ENCODE measurements around the gene SEC16B. TPM values are rescaled to one million over a fixed set of nuclear protein-coding genes. Genes with fewer than 3 reads are reported as not detected.
A peak's percentile ranks its signal among the peaks of the same experiment; 100 is the strongest.

The SEC16B gene
- total RNA-seq, 1 experiment from 2014 or later, result 0.71 TPM

DNA sequence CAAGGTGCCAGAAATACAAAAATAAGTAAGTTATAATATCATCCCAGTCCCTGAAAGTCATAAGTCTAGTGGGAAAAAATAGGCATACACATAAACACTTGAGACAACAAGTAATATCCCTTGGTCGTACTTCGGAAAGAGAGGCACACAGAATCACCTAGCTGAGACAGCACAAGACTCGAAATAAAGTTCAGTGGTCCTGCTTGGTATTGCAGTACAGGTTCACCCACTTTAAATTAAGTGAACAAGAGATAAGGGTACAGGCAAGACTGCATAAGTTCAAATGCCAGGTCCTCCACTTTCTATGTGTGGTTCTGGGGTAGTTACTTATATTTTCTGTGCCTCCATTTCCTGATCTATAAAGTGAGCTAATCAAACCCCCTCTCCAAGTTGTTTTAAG is 47.6 kb downstream of the SEC16B start:
- no peak for DNase-seq (ENCODE audit: low spot score)
- in situ Hi-C loops (cut with HindIII; ENCODE audit: low sequenced_read_pairs), result no loop called here

DNA sequence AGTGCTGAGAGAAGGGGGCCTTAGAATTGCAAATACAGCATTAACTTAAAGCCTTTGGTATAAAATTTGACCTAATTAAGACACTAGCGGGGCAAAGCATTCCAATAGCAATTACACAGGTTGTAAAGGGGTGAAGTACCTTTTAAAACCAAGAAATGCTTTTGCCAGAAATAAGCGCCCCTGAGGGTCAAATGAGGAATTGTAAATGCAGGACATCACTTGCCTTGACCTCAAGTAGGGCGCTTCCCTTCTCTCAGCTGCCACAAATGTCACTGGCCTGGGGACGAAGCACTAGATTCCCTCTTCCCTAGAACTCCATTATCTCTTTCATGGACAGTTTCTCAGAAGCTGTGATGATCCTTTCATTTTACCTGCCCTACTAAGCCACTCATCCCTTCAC is 48.3 kb downstream of the SEC16B start:
- DNase-seq (ENCODE audit: low spot score), result no peak
- in situ Hi-C loops (cut with HindIII; ENCODE audit: low sequenced_read_pairs), result no loop called here

DNA sequence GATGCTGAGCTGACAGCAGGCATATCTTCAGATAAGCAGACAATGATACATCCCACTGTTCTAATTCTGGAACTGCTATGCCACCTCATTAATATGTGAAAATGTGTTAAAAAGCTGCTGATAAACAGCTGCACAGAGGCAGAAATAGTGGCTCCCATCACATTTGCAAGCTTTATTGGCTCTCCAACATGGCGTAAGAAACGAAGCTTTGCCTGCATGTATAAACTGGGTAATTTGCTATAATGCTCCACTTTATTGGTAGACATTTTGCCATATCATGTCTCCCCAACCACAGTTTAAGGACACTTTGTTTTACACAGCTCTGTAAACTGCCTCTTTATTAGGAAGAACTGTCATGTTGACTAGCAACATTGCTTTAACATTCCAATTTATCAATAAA is 49.8 kb downstream of the SEC16B start:
- no peak for DNase-seq (ENCODE audit: low spot score)
- in situ Hi-C loops (cut with HindIII; ENCODE audit: low sequenced_read_pairs), result no loop called here

DNA sequence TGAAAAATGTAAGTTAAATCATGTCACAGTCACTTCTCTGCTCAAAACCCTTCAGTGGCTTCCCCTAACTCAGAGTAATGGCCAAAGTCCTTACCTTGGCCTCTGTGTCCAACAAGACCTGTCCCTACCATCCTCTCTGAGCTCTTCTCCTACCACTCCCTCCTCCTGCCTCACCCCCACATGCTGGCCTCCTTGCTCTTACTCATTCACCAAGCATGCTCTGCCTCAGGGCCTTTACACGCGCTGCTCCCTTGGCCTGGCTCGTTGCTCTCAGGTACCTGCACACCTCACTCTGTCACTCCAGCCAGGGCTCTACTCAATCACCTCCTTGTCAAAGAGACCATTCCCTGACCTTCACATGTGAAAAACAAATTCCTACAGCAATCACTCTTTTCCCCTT is 54.2 kb downstream of the SEC16B start:
- no peak for DNase-seq (ENCODE audit: low spot score)
- in situ Hi-C loops (cut with HindIII; ENCODE audit: low sequenced_read_pairs), result no loop called here

DNA sequence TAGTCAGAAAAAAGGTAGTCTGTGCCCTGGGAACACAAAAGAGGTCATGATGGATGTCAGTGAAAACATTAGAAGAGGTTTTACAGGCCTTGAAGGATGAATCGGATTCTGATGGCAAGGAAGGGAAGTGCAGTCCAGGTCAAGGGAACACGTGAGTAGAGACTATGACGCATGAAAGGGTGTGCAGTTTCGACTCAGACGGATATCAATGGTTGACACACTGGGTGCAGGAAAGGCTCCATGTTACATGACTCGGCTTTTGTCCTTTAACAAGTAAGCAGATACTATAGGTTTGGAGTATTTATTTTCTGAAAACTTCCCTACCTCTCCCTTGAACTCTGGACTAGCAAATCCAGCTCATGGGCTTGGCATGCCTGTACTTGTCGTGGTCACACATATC is 55.3 kb downstream of the SEC16B start:
- DNase-seq (ENCODE audit: low spot score), result no peak
- in situ Hi-C loops (cut with HindIII; ENCODE audit: low sequenced_read_pairs), result no loop called here

DNA sequence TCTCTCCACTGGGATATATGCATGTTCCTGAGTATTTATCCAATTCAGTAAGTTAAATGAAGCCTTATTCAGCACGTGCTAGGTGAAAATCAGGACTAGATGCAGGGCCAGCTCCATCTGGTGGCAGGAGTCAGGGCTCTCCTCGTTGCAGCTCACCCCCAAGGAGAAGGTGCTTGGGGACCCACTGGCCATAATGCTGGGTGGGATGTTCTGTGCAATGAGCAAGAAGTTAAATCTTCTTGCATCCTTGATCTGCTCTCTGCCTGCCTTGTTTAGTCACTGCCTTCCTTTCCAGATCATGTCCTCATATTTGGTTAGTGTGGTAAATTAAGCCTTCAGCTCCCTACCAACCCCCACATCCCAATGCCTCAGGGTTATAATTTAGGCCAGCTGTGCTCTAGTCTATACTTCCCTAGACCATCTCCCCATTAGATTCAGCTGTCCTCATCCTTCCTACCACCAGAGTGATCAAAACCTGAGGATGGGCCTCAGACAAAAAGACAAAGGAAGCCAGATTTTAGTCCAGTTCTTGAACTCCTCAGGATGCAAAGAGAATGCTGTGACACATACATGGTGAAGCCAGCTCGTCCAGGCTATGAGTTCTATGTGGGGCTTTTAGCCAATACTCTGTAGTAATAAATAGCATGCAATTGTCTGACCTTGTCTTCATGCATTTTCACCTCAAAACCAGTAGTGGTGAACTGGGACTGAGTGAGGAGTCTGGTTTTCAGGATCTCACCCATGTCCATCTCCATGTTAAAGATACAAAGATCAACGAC is 55.9 kb downstream of the SEC16B start:
- in situ Hi-C loops (cut with HindIII; ENCODE audit: low sequenced_read_pairs), result no loop called here
- DNase-seq (ENCODE audit: low spot score), result no peak

DNA sequence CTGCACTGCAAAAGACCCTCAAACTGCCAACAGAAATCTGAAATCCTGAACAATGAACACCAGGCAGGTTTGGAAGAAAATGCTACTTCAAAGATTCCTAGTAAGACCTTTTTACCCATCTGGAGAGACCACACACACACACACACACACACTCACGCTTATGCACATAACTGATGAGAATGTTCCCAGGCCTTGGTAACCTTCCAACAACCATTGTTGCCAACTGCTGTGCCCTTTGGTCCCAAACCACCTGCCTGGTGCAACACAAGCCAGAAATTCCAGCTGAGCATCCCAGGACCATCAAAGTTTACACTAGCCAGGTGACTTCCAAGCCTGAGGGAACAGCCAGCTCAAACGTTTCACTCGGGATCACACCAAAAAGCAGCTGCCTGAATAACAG is 56.9 kb downstream of the SEC16B start:
- in situ Hi-C loops (cut with HindIII; ENCODE audit: low sequenced_read_pairs), result no loop called here
- DNase-seq (ENCODE audit: low spot score), result no peak

DNA sequence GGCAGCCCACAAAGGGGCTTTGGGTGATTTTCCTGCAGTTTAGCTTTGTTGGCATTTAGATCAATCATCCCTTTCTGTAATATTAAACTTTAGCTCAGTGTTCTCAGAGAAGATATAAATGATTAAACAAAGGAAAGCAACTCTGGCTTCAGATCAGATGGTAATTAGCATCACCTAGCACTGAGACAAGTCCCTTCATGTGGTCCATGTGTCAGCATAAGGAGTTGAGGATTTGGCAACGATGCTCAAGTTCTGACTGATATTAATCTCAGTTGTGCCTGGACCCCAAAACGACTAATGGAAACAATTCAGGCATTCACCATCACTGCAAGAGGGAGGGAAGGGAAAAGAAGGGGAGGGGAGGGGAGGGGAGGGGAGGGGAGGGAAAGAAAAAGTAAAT is 60.4 kb downstream of the SEC16B start:
- in situ Hi-C loops (cut with HindIII; ENCODE audit: low sequenced_read_pairs), result no loop called here
- DNase-seq (ENCODE audit: low spot score), result no peak

DNA sequence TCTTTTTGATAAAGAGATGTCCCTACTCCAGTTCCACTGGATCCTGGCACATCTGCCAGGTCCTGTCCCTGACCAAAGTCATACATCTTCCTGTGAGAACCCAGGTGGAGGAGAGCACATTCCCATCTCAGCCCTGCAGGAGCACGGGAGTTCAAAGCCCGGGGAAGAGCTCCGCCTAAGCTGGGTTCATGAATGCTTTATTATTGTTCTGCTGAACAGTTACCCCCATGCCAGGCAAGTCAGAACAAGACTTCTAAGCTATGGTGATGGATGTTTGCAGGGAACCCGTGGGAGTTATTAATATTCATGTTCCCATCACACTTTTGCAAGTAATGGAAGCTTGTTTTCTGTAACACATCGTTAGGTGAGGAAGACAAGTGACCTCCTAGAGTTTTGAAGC is 62.9 kb downstream of the SEC16B start:
- no peak for DNase-seq (ENCODE audit: low spot score)
- in situ Hi-C loops (cut with HindIII; ENCODE audit: low sequenced_read_pairs), result no loop called here

DNA sequence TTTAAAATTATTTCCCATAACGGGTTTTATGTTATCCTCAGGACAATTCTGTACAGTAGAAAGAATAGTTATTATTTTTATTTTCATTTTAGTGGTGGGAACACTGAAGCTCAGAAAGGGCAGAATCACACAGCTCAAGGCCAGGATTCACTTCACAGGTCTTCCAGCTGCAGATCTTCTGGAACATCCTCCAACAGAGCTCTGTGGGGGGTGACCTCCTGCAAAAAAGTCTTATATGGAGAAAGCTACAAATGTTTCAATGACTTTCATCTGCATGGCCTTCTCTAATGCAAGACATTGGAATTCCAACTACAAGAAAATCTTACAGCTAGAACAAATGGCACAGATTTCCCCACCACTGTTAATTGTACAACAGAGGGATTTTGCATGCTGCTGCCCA is 64.2 kb downstream of the SEC16B start:
- DNase-seq (ENCODE audit: low spot score), result no peak
- in situ Hi-C loops (cut with HindIII; ENCODE audit: low sequenced_read_pairs), result no loop called here

DNA sequence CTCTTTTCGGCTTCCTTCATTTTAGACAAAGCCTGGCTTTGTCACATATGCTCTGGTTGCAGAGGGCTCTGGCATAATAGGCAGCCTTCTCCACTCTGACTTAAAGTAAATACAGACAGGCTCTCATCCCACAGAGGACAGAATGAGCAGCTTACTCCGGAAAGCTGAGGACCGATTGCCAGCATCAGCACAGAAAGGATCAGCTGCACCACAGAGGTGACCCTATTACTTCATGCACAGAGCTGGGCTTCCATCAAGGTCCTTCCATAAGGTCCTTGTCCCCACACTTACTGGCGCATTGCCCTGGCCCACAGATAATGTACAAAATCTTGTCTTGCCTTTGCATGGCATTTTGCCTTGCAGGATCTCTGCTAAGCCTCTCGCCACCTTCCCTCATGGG is 67.6 kb downstream of the SEC16B start:
- peak; percentile 1 for DNase-seq (ENCODE audit: low spot score)
- in situ Hi-C loops (cut with HindIII; ENCODE audit: low sequenced_read_pairs), result no loop called here

DNA sequence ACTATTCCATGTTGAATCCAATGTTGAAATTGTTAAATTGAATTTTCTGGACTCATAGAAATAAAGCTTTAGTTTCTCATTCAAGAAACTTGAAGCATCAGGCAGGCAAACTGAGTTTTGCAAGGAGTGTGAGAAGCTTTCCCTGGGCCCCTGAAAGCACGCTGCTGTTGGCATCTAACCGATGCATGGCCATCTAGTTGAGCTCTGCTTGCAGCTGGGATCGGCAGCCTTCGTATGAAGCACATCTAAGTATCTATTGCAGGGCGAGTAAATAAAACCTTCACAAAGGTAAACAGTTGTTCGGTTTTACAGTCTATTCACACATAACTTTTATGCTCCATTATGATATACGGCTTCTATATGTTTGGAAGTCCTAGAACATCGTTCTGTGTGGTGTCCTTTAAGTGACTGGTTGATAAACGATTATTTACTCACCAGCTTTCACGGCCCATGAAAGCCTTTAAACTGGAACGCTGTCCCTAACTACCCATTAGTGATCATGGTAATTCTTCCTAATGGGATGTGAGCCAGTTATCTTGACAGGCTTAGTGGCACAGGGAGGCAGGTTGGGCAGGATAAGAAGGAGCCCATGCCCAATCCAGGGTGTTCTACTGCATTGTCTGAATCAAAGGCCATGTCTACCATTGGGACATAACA is 71.7 kb downstream of the SEC16B start:
- no peak for DNase-seq (ENCODE audit: low spot score)
- in situ Hi-C loops (cut with HindIII; ENCODE audit: low sequenced_read_pairs), result no loop called here

DNA sequence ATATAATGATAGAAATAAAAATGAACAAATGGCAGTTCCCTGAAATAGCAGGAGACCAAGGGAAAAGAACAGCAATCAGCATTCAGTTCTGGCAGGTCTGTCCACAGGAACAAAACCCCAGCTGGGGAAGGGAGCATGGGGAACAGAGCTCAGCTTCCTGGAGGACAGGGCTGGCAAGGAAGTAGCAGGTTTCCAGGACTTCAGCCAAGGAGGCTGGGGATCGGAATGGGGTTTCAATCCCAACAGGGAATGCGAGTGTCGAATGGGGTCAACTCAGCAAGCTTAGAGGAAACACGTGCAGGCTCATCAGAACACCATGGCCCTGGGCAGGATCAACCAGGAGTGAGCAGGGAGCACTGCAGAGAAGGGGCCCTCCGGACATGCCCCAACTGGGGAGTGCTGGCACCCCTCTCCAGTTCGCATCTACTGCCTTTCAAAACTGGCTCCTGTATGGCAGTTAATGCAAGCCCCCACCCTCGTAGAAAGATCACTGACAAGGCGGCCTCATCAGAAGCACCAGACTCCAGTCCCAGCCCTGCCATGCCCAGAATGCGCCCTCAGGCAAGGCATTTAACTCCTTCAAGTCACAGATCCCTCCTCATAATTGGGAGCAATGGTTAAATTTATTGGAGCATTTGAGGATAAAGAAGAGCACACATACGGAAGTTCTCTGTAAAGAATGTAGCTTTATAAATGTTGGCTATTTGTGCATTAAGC is 72.4 kb downstream of the SEC16B start:
- in situ Hi-C loops (cut with HindIII; ENCODE audit: low sequenced_read_pairs), result no loop called here
- no peak for DNase-seq (ENCODE audit: low spot score)

Other genes starting within 250 kb of the SEC16B start
- gene RASAL2, start 124.0 kb upstream of the SEC16B start, total RNA-seq (2014; rRNA removed; shearing (Covaris generic)), result 16.6 and 18.5 TPM in 2 replicates

Measured in G401 (cell line).